Psoas muscle (tissue), 8 donors: ENCODE measurements around the gene TASP1. TPM values are rescaled to one million over a fixed set of nuclear protein-coding genes. Genes with fewer than 3 reads are reported as not detected.

ENCODE experiments used
- ATAC-seq, 4 donors: fragments of 200-7000 bp; cut with Tn5 transposase; one replicate each; pipeline ENCODE4 v1.9.1; 2020; ENCODE audit warnings: moderate library complexity in 3 of 4, mild to moderate bottlenecking in 2 of 4
- DNase-seq, 2 donors: peaks; one replicate each; pipeline ENCODE4 v3.0.0-alpha.2; 2020
- H3K27ac ChIP-seq: fragments of 200-600 bp; one replicate; pipeline ENCODE4 v1.8.0; 2022
- H3K27me3 ChIP-seq, 3 donors: fragments of 200-600 bp in 1 of 3; one replicate each; pipeline versions ENCODE4 v1.6.1 to v1.8.0; 2013 to 2022; ENCODE audit warnings: low read length in 2 of 3, mild to moderate bottlenecking in 2 of 3, moderate library complexity in 1 of 3; ENCODE audit not compliant: insufficient read depth in 3 of 3
- H3K36me3 ChIP-seq, 2 donors: fragments of 200-600 bp in 1 of 2; one replicate each; pipeline versions ENCODE4 v1.6.1 to v1.8.0; 2013 to 2022; ENCODE audit warnings: low read depth in 1 of 2, mild to moderate bottlenecking in 1 of 2, moderate library complexity in 1 of 2; ENCODE audit not compliant: insufficient read depth in 1 of 2
- H3K4me1 ChIP-seq: fragments of 200-600 bp; one replicate; pipeline ENCODE4 v1.8.0; 2022
- H3K4me3 ChIP-seq: fragments of 200-600 bp; one replicate; pipeline ENCODE4 v1.8.0; 2022; ENCODE audit warnings: mild to moderate bottlenecking
- H3K9me3 ChIP-seq: fragments of 200-600 bp; one replicate; pipeline ENCODE4 v1.8.0; 2022
- CTCF ChIP-seq: fragments of 200-600 bp; IDR thresholded peaks from one replicate; pipeline ENCODE4 v1.8.0; 2022; ENCODE audit warnings: antibody characterized with exemption
- WGBS, 3 donors: extraction: QIAGEN DNeasy Blood & Tissue Kit; methylation state at CpG; one replicate each; pipeline versions ENCODE4 v1.1.6 to v1.1.7; 2013; 5-methylcytosine and 5-hydroxymethylcytosine counted together
- intact Hi-C, 2 donors: fragments of 100-400 bp; cut with DNase I; formaldehyde crosslinking; loops; one replicate each; pipeline versions ENCODE4 v1.11.0 to v1.14.2; 2022
- polyA plus RNA-seq, 3 donors: library from polyadenylated mRNA; stranded (reverse); fragments of 200-250 nt; gene quantifications; one replicate each; pipeline ENCODE4 v1.2.3, GENCODE V29; 2013
- total RNA-seq, 4 donors: library from RNA; stranded (reverse); fragmentation: NEBNext Ultra II Directional in 2 of 4; extraction: Animal tissue kit (Norgen Biotek cat#: 25700) in 2 of 4; gene quantifications; one replicate each; pipeline versions ENCODE4 v1.2.1 to v1.2.4, GENCODE V29; 2021 to 2023
- donor health status: healthy with polysubstance abuse.
- donor health status: DM: no; HTN: no; CAD: no; lungs with moderate emphysema.
- donor health status: Bipolar disorder and iron deficiency.
- donor health status: healthy.
- donor health status: DM: yes; HTN: yes; CAD: no.
- donor health status: DM: no; HTN: no; CAD: no.
- donor health status: DM: no; HTN: no; CAD: no.
- donor health status: DM: yes; HTN: yes; CAD: no.

TASP1 gene
- total and polyA plus RNA-seq, 7 donors, result 1.8 to 4.8 (median 3.2) TPM

GRCh38 chr20:13340088-13340487 lies 298.6 kb downstream of the TASP1 start:
- Histone ChIP-seq H3K9me3 (no peaks in the 10 kb centered on the region), H3K4me1 (no peaks in the 10 kb centered on the region), H3K27ac (no peak overlapping the region), H3K4me3 (no peak overlapping the region), H3K27me3 (no peaks in the 10 kb centered on the region), H3K36me3 (no peaks in the 10 kb centered on the region)
- no peak for DNase-seq
- 44 to 68% (median 66%) methylated on average over 2 of the region's 2 CpGs for WGBS, 3 donors
- intact Hi-C loops, result no loop called here
- no peak for TF ChIP-seq CTCF
- no peak for ATAC-seq

Other genes with a start within 250 kb of the TASP1 start
- 10 to 100 TPM; 15.1 to 22.8 (median 19.5) TPM for gene ESF1, start 146.0 kb upstream of the TASP1 start, total RNA-seq
- 10 to 100 TPM in 2 of 3 donors, 1 to 10 TPM in 1; 9.0 to 20.7 (median 12.5) TPM for gene ESF1, start 146.0 kb upstream of the TASP1 start, polyA plus RNA-seq
- gene NDUFAF5, start 146.1 kb upstream of the TASP1 start, total RNA-seq, result 10 to 100 TPM; 28.2 to 49.7 (median 44.2) TPM
- gene NDUFAF5, start 146.1 kb upstream of the TASP1 start, polyA plus RNA-seq, result 10 to 100 TPM; 32.5 to 44.4 (median 39.7) TPM